ENCODE results near the gene FOLR2.

GRCh38 chr11:72236083-72236697, 19.6 kb downstream of the FOLR2 start:
- TF ChIP-seq CTCF (IDR thresholded peaks at IDR 0.05; ENCODE audit: low read depth, low read length, missing input control) = no peak
- TF ChIP-seq SP1 (IDR thresholded peaks at IDR 0.05) = no peak
- no peak for TF ChIP-seq ZBTB33 (IDR thresholded peaks at IDR 0.05)
- TF ChIP-seq RAD21 (IDR thresholded peaks at IDR 0.05) = no peak
- no peak for TF ChIP-seq FOXA1 (IDR thresholded peaks at IDR 0.05)
- TF ChIP-seq YY1 (IDR thresholded peaks at IDR 0.05) = no peak
- TF ChIP-seq ATF3 (IDR thresholded peaks at IDR 0.05) = no peak
- no peak for TF ChIP-seq TAF1 (conservative IDR thresholded peaks at IDR 0.05)
- TF ChIP-seq MAX (IDR thresholded peaks at IDR 0.05) = no peak
- no peak for TF ChIP-seq REST (IDR thresholded peaks at IDR 0.05)
